HG03135 (cell line): ENCODE data around the gene DAW1.

ENCODE experiments used
- ATAC-seq: cut with Tn5 transposase; IDR thresholded peaks from one replicate; pipeline ENCODE4 v1.9.1; 2021; ENCODE audit warnings: mild to moderate bottlenecking, moderate library complexity; ENCODE audit not compliant: unreplicated experiment

Gene DAW1

DNA sequence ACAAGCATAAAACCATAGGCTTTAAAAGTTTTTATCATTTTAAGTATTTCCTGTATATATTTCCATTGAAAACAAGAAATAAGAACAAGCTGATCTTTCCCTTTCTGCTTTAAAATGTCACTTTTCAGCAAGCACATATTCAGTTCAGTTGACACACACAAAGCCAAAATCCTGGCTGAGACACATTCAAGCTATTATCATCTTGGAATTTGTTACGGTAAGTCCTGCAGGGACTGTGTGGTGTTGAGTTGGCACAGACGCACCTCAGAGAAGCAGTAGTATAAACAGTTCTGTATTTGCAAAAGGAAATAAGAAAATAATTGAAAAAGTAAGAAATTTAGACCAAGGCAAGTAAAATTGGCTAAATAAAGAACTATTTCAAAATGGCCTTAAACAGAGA is 10.4 kb upstream of the DAW1 start:
- no peak for ATAC-seq

DNA sequence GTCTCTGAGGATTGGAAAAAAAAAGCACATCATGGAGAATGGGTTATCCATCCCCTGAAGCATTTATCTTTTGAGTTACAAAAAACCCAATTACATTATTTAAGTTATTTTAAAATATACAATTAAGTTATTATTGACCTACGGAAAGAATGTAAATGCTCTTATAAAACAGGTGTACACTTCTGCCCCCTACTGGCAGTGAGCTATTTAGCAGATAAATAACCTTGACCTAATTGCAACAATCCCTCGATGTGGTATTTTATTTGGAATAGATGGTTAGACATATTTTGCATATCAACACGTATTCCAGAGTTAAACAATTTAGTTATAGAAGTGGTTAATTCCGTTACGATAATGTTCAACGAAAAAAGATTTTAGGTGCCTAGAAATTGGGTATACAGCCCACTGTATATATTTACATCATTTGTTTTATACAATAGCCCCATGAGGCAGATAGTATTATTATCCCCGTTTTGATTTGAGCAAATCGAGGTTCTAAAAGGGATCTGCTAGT is 9.1 kb upstream of the DAW1 start:
- no peak for ATAC-seq

- no peak for ATAC-seq
Measured at GRCh38 chr2:227862741-227863588, 8.5 kb upstream of the DAW1 start.

- ATAC-seq = no peak
Measured at GRCh38 chr2:227864161-227864756, 7.2 kb upstream of the DAW1 start.

- no peak for ATAC-seq
Measured at GRCh38 chr2:227865291-227865690, 6.1 kb upstream of the DAW1 start.

- no peak for ATAC-seq
Measured at GRCh38 chr2:227867386-227867785, 4.0 kb upstream of the DAW1 start.

DNA sequence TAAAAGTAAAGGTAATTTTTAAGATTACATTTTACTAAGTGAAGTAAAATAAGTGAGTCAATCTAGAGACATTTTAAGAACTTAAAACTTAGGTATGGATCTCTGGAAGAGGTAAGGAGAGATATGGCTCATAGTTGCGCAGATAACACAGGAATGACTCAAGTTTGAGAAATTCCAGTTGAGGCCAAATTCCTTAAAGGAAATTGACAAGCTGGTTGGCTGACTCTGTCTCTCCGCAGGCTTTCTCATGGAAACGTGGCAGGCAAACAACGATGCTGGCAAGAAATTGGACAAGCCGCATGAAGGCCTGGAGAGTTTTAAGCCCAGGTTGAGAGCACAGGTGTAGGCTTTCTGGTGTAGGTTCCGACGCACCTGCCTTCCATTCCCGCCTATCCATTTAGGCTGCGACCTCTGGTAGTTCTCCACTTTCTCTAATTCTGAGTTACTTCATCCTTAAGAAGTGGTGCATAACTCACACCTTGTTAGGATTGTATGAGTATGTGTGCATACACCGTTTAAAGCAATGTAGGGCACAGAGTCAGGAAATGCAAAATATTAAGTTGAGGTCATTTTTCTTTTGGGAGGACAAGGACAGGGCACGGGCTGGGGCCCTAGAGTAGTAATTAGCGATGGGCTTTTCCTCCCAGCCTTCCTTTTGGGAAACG is 589 bp upstream of the DAW1 start:
- ATAC-seq = no peak

DNA sequence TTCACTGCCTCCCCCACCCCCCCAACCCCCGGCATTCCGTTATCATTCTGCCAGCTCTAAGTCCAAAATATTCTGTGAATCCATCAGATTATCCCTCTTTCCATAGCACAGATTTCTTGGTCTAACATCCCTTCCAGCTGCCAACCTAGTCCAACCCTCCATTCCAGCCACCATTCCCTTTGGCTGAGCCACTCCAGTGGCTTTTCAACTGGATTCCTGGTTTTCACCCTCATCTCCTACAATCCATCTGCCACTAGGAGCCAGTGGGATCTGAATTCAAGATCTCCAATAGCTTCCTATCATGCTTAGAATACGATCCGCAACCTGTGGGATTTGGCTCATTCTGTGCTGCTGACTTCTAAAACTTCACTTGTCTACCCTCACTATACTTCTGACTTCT is 1.2 kb downstream of the DAW1 start:
- no peak for ATAC-seq

- no peak for ATAC-seq
Measured at GRCh38 chr2:227876300-227876801, 4.9 kb downstream of the DAW1 start.

- no peak for ATAC-seq
Measured at GRCh38 chr2:227877421-227878310, 6.2 kb downstream of the DAW1 start.

- no peak for ATAC-seq
Measured at GRCh38 chr2:227880460-227880859, 9.0 kb downstream of the DAW1 start.

- ATAC-seq = no peak
Measured at GRCh38 chr2:227881866-227882517, 10.6 kb downstream of the DAW1 start.

DNA sequence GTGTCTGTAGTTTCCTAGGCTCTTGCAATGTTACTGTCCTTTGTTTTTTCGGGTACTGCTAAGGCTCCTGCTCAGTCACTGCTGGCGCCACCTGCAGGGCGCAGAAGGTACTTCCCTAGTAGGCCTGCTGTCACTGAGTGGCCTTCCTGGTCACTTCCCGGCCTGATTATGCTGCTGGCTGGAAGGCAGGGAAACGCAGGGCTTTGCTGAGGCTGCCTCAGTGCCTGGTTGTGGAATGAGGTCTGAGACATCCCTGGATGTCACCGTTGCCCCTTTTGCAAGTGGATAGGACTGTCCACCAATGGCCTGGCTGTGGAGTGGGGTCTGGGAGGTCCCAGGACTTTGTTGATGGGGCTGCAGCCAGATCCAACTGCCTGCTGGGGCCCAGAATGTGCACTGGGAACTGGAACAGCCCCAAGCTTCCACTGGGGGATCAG is 13.1 kb downstream of the DAW1 start:
- ATAC-seq = peak; percentile 90

- no peak for ATAC-seq
Measured at GRCh38 chr2:227886149-227886548, 14.7 kb downstream of the DAW1 start.

DNA sequence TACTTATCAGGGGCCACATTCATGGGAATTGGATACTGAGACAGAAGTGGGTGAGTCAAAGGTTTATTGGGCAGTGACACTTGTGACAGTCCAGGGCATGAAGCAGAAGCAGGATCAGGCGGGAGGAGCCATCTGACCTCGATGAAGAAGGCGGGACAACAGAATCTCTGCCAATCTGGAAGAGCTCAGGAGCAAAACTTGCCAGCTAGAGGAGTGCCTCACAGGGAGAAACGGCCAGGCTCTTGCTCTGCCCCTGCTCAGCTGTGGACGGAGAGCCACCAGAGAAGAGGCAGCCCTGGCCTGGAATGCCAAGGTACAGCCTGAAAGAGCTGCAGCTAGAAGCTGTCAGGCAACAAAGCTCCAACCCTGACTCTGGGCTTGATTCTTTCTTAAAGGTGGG is 16.9 kb downstream of the DAW1 start:
- ATAC-seq = no peak

- ATAC-seq = no peak
Measured at GRCh38 chr2:227889336-227889735, 17.9 kb downstream of the DAW1 start.

- no peak for ATAC-seq
Measured at GRCh38 chr2:227890495-227891079, 19.2 kb downstream of the DAW1 start.

- no peak for ATAC-seq
Measured at GRCh38 chr2:227891673-227892072, 20.2 kb downstream of the DAW1 start.

GRCh38 chr2:227903381-227903780 is 31.9 kb downstream of the DAW1 start:
- ATAC-seq = no peak

- ATAC-seq = no peak
Measured at GRCh38 chr2:227906991-227907390, 35.6 kb downstream of the DAW1 start.
